Measurements from ENCODE around the gene VSIG10. TPM values are rescaled to one million over a fixed set of nuclear protein-coding genes. Genes with fewer than 3 reads are reported as not detected.

The VSIG10 gene
- total and polyA plus RNA-seq, 2 of the 13 experiments (the other 11 are each of a cell fraction or from before 2014, with no cell fraction given): 25.6 to 42.5 TPM

DNA sequence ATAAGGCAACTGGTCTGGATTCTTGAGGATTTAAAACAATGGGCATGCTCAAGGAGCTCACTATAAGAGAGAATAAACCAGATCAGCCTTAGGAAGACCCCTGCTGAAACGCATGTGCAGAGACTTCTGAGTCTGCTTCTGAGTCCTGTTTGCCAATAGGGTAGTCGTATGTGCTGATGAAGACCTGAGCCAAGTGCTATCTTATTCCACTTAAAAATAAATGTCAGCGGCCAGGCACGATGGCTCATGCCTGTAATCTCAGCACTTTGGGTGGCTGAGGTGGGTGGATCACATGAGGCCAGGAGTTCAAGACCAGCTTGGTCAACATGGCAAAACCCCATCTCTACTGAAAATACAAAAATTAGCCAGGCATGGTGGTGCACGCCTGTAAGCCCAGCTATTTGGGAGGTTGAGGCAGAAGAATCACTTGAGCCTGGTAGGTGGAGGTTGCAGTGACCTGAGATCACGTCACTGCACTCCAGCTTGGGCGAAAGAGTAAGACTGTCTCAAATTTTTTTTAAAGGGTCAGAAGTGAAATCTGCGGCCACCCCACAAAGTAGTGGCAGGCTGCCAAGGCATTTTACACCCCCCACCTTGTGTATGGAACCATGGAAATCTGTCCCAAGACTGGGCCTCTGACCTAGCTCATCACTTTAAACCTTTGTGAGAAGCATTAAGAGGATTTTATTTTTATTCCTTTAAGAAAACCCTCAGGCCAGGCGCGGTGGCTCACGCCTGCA, 67.0 kb downstream of the VSIG10 start:
- ChIA-PET POLR2A (interaction anchor here (0.6 to 1.9 kb wide), 3 partner anchors 8 to 569 kb away, joined by 3 to 5 read pairs (median 3); no protein-coding TSS in a partner anchor), CTCF (ENCODE audit: low intra/inter-chr PET ratio, low total read pairs) (no interaction called here)
- Histone ChIP-seq H3K79me2 (ENCODE audit: insufficient read depth, low read length) (no peaks in the 10 kb centered on the region), H3K27me3 (ENCODE audit: control insufficient read depth in 1 of 2, insufficient read depth in 2 of 2, low read length in 2 of 2) (no peaks in the 10 kb centered on the region), H3K9me3 (ENCODE audit: low read length) (no peaks in the 10 kb centered on the region), H3K4me3 (replicated peaks in 1 of 3; ENCODE audit: insufficient read depth in 1 of 3, low read depth in 2 of 3, low read length in 3 of 3) (no peak overlapping the region), H3K9ac (ENCODE audit: insufficient read depth, low read depth, low read length) (no peak overlapping the region), H2AFZ (ENCODE audit: low read length) (no peak overlapping the region), H3K36me3 (replicated peaks in 1 of 2; ENCODE audit: control insufficient read depth in 1 of 2, insufficient read depth in 2 of 2, low read length in 2 of 2) (peaks cover 27 to 63% of the 10 kb centered on the region in 2 experiments), H4K20me1 (ENCODE audit: insufficient read depth, low read length) (no peaks in the 10 kb centered on the region), H3K27ac (ENCODE audit: extremely low read length, insufficient read depth, low read length) (no peak overlapping the region), H3K4me1 (ENCODE audit: insufficient read depth, low read length) (peaks cover 15% of the 10 kb centered on the region), H3K4me2 (ENCODE audit: low read depth, low read length) (no peak overlapping the region)
- DNase-seq (ENCODE audit: low spot score) (no peak), ATAC-seq (no peak), FAIRE-seq (no peak)
- TF ChIP-seq ZNF350 (CRISPR knock-in tag; IDR thresholded peaks at IDR 0.05; ENCODE audit: borderline replicate concordance, low read depth) (no peak), ZNF138 (CRISPR knock-in tag; IDR thresholded peaks at IDR 0.05; ENCODE audit: low read depth) (no peak), RELA (CRISPR knock-in tag; IDR thresholded peaks at IDR 0.05) (no peak), MTA3 (CRISPR knock-in tag; IDR thresholded peaks at IDR 0.05) (no peak), EZH2 (conservative IDR thresholded peaks at IDR 0.05; ENCODE audit: low read depth, low read length) (no peak), MBNL3 (CRISPR knock-in tag; conservative IDR thresholded peaks at IDR 0.05) (no peak), HMG20A (CRISPR knock-in tag; IDR thresholded peaks at IDR 0.05; ENCODE audit: borderline replicate concordance) (no peak), RBM22 (optimal IDR thresholded peaks at IDR 0.05; ENCODE audit: low read length) (no peak), ZNF446 (CRISPR knock-in tag; IDR thresholded peaks at IDR 0.05) (no peak), ZNF10 (CRISPR knock-in tag; IDR thresholded peaks at IDR 0.05; ENCODE audit: borderline replicate concordance, low read depth) (no peak), EED (CRISPR knock-in tag; IDR thresholded peaks at IDR 0.05) (no peak), ZNF614 (CRISPR knock-in tag; IDR thresholded peaks at IDR 0.05; ENCODE audit: borderline replicate concordance) (no peak), PRMT3 (CRISPR knock-in tag; IDR thresholded peaks at IDR 0.05; ENCODE audit: borderline replicate concordance, low read depth) (no peak), NONO (IDR thresholded peaks at IDR 0.05) (no peak), NONO (CRISPR knock-in tag; conservative IDR thresholded peaks at IDR 0.05) (no peak)
- TF ChIP-seq, protein P1, sequence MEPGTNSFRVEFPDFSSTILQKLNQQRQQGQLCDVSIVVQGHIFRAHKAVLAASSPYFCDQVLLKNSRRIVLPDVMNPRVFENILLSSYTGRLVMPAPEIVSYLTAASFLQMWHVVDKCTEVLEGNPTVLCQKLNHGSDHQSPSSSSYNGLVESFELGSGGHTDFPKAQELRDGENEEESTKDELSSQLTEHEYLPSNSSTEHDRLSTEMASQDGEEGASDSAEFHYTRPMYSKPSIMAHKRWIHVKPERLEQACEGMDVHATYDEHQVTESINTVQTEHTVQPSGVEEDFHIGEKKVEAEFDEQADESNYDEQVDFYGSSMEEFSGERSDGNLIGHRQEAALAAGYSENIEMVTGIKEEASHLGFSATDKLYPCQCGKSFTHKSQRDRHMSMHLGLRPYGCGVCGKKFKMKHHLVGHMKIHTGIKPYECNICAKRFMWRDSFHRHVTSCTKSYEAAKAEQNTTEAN (CRISPR knock-in tag; conservative IDR thresholded peaks at IDR 0.05): no peak
- TF ChIP-seq, protein P2, sequence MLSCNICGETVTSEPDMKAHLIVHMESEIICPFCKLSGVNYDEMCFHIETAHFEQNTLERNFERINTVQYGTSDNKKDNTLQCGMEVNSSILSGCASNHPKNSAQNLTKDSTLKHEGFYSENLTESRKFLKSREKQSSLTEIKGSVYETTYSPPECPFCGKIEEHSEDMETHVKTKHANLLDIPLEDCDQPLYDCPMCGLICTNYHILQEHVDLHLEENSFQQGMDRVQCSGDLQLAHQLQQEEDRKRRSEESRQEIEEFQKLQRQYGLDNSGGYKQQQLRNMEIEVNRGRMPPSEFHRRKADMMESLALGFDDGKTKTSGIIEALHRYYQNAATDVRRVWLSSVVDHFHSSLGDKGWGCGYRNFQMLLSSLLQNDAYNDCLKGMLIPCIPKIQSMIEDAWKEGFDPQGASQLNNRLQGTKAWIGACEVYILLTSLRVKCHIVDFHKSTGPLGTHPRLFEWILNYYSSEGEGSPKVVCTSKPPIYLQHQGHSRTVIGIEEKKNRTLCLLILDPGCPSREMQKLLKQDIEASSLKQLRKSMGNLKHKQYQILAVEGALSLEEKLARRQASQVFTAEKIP (CRISPR knock-in tag; IDR thresholded peaks at IDR 0.05; ENCODE audit: borderline replicate concordance): no peak
- in situ Hi-C loops (cut with HindIII; ENCODE audit: extremely low pct_ligation_motif_present, low pct_unique_long_range_greater_than_20kb): no loop called here
- intact Hi-C loops (cut with micrococcal nuclease; ENCODE audit: unreplicated experiment): no loop called here
- BruUV-seq (replicated peaks): no TSS peak
- WGBS (ENCODE audit: low lambda C conversion rate): 100% methylated on average over 11 of the region's 11 CpGs
